ENCODE measurements around the gene VCX2. TPM values are rescaled to one million over a fixed set of nuclear protein-coding genes. Genes with fewer than 3 reads are reported as not detected.

VCX2 gene
- total and polyA plus RNA-seq, 2 donors (not counting 3 experiments of a cell fraction or from before 2014, with no cell fraction given): not detected

DNA sequence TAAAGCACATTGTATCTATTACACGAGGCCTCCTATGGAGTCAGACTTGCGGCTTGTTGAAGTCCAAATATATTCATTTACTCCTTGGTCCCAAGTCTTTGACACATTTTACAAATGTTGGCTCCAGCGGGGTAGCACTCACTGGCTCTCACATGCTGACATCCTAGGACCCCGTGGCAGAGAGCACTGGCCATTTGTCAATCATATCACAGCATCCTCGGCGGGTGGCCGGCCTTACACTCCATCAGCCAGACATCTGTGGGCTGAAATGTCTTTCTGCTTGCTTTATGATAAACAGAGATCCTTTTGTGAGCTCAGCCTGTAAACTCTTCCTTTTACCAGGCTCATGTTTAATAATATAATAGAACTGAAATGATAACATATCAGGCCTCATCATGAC lies 25.7 kb upstream of the VCX2 start:
- intact Hi-C loops (cut with micrococcal nuclease) (no loop called here), dilution Hi-C loops (cut with MboI; ENCODE audit: extremely low pct_ligation_motif_present, low sequenced_read_pairs) (no loop called here)
- Histone ChIP-seq H3K36me3 (ENCODE audit: control insufficient read depth in 2 of 2, extremely low read depth in 1 of 2, insufficient read depth in 2 of 2, low read length in 2 of 2) (no peaks in the 10 kb centered on the region), H3K4me2 (ENCODE audit: insufficient read depth, low read length) (no peak overlapping the region), H3K9me3 (replicated peaks; ENCODE audit: control insufficient read depth, insufficient read depth, low read length) (no peaks in the 10 kb centered on the region), H4K20me1 (replicated peaks; ENCODE audit: control insufficient read depth, extremely low read depth, insufficient read depth, low read length) (no peaks in the 10 kb centered on the region), H3K9me1 (replicated peaks; ENCODE audit: control insufficient read depth, extremely low read depth, insufficient read depth, low read length) (no peaks in the 10 kb centered on the region), H2AFZ (ENCODE audit: low read depth, low read length) (no peak overlapping the region), H3K4me1 (ENCODE audit: control insufficient read depth, extremely low read depth, insufficient read depth, low read length) (no peaks in the 10 kb centered on the region), H3K79me2 (ENCODE audit: control insufficient read depth, insufficient read depth, low read length) (no peaks in the 10 kb centered on the region), H3K4me3 (replicated peaks in 1 of 3; ENCODE audit: insufficient read depth in 1 of 3, low read depth in 1 of 3, low read length in 3 of 3) (no peak overlapping the region), H3K27ac (ENCODE audit: insufficient read depth, low read depth, low read length) (no peak overlapping the region), H3K27me3 (ENCODE audit: control insufficient read depth in 2 of 2, insufficient read depth in 2 of 2, low read length in 2 of 2) (no peaks in the 10 kb centered on the region), H3K9ac (replicated peaks; ENCODE audit: extremely low read depth, insufficient read depth, low read length) (no peak overlapping the region)
- FAIRE-seq (no peak), DNase-seq (ENCODE audit: low read depth, low spot score) (no peak)
- ChIA-PET CTCF (no interaction called here), POLR2A (no interaction called here)
- no TSS peak for BruUV-seq (replicated peaks)
- TF ChIP-seq EZH2 (IDR thresholded peaks at IDR 0.05; ENCODE audit: borderline replicate concordance, low read depth, low read length, severe bottlenecking): no peak
- no peak for TF ChIP-seq MYC (IDR thresholded peaks at IDR 0.05; ENCODE audit: low read depth, low read length)
- no peak for TF ChIP-seq CTCF (IDR thresholded peaks at IDR 0.05; ENCODE audit: extremely low read depth in 1 of 2, insufficient read depth in 1 of 2, low read depth in 1 of 2, low read length in 2 of 2)
- TF ChIP-seq JUN (IDR thresholded peaks at IDR 0.05; ENCODE audit: borderline replicate concordance, insufficient read depth, insufficient read length, low read depth): no peak
- no peak for TF ChIP-seq POLR2AphosphoS5 (IDR thresholded peaks at IDR 0.05; ENCODE audit: insufficient read depth, low read depth, low read length)
- no peak for TF ChIP-seq GATA2 (IDR thresholded peaks at IDR 0.05; ENCODE audit: insufficient read depth, insufficient read length, low read depth, low read length)
- TF ChIP-seq FOS (IDR thresholded peaks at IDR 0.05; ENCODE audit: borderline replicate concordance, insufficient read depth, low read length): no peak
- TF ChIP-seq POLR2A (IDR thresholded peaks at IDR 0.05; ENCODE audit: low read depth, low read length): no peak
- TF ChIP-seq MAX (IDR thresholded peaks at IDR 0.05; ENCODE audit: insufficient read depth, insufficient read length): no peak

Measured in endothelial cell of umbilical vein (primary cell).